ENCODE results near the gene CCDC141.
"Not testable (repeated sequence)": the region's sequence is repeated elsewhere in the genome, so short reads cannot be mapped to it uniquely, and the experiment has no call there.

The CCDC141 gene

GRCh38 chr2:179053568-179053967, 3.6 kb upstream of the CCDC141 start:
- H3K36me3 ChIP-seq (ENCODE audit: control insufficient read depth in 4 of 4, insufficient read depth in 4 of 4, low read length in 3 of 4); POLR2A ChIA-PET; DNase-seq; H3K9me3 ChIP-seq (ENCODE audit: control extremely low read depth in 1 of 5, control insufficient read depth in 4 of 5, insufficient read depth in 2 of 5, low read depth in 1 of 5, low read length in 4 of 5); CTCF ChIA-PET; H3K27ac ChIP-seq (ENCODE audit: insufficient read depth in 1 of 2, low read depth in 1 of 2, low read length in 2 of 2, poor library complexity in 1 of 2, severe bottlenecking in 2 of 2); H3K27me3 ChIP-seq (replicated peaks in 2 of 5; ENCODE audit: control insufficient read depth in 4 of 5, insufficient read depth in 5 of 5, low read length in 4 of 5); H3K4me3 ChIP-seq (ENCODE audit: control insufficient read depth in 1 of 7, extremely low read depth in 1 of 7, insufficient read depth in 4 of 7, low read depth in 2 of 7, low read length in 6 of 7): not testable (repeated sequence)
- peaks cover 11 to 28% (median 12%) of the 10 kb centered on the region in 4 experiments for H3K4me1 ChIP-seq (ENCODE audit: control extremely low read depth in 1 of 4, control insufficient read depth in 4 of 4, insufficient read depth in 4 of 4, low read length in 3 of 4)
- WGBS (ENCODE audit: insufficient coverage): 100% methylated on average over 1 of the region's 3 CpGs

- Histone ChIP-seq H3K9me3 (ENCODE audit: control extremely low read depth in 1 of 5, control insufficient read depth in 4 of 5, insufficient read depth in 2 of 5, low read depth in 1 of 5, low read length in 4 of 5) (no peaks in the 10 kb centered on the region), H3K36me3 (ENCODE audit: control insufficient read depth in 4 of 4, insufficient read depth in 4 of 4, low read length in 3 of 4) (no peaks in the 10 kb centered on the region), H3K4me3 (ENCODE audit: control insufficient read depth in 1 of 7, extremely low read depth in 1 of 7, insufficient read depth in 4 of 7, low read depth in 2 of 7, low read length in 6 of 7) (no peak overlapping the region), H3K27me3 (replicated peaks in 2 of 5; ENCODE audit: control insufficient read depth in 4 of 5, insufficient read depth in 5 of 5, low read length in 4 of 5) (no peaks in the 10 kb centered on the region), H3K27ac (ENCODE audit: insufficient read depth in 1 of 2, low read depth in 1 of 2, low read length in 2 of 2, poor library complexity in 1 of 2, severe bottlenecking in 2 of 2) (no peak overlapping the region), H3K4me1 (ENCODE audit: control extremely low read depth in 1 of 4, control insufficient read depth in 4 of 4, insufficient read depth in 4 of 4, low read length in 3 of 4) (peaks cover 11 to 34% (median 18%) of the 10 kb centered on the region in 4 experiments)
- POLR2A ChIA-PET: no interaction called here
- DNase-seq: no peak
- CTCF ChIA-PET: no interaction called here
- 94% methylated on average over 4 of the region's 4 CpGs for WGBS (ENCODE audit: insufficient coverage)
These were observed 1.3 kb upstream of the CCDC141 start for GRCh38 chr2:179051250-179051649.

GRCh38 chr2:179050755-179051154, 818 bp upstream of the CCDC141 start:
- POLR2A ChIA-PET: no interaction called here
- no peak for DNase-seq
- CTCF ChIA-PET: no interaction called here
- H3K36me3 ChIP-seq (ENCODE audit: control insufficient read depth in 4 of 4, insufficient read depth in 4 of 4, low read length in 3 of 4): no peaks in the 10 kb centered on the region
- H3K4me1 ChIP-seq (ENCODE audit: control extremely low read depth in 1 of 4, control insufficient read depth in 4 of 4, insufficient read depth in 4 of 4, low read length in 3 of 4): peaks cover 11 to 34% (median 18%) of the 10 kb centered on the region in 4 experiments
- no peaks in the 10 kb centered on the region for H3K27me3 ChIP-seq (replicated peaks in 2 of 5; ENCODE audit: control insufficient read depth in 4 of 5, insufficient read depth in 5 of 5, low read length in 4 of 5)
- no peak overlapping the region for H3K27ac ChIP-seq (ENCODE audit: insufficient read depth in 1 of 2, low read depth in 1 of 2, low read length in 2 of 2, poor library complexity in 1 of 2, severe bottlenecking in 2 of 2)
- H3K9me3 ChIP-seq (ENCODE audit: control extremely low read depth in 1 of 5, control insufficient read depth in 4 of 5, insufficient read depth in 2 of 5, low read depth in 1 of 5, low read length in 4 of 5): no peaks in the 10 kb centered on the region
- no peak overlapping the region for H3K4me3 ChIP-seq (ENCODE audit: control insufficient read depth in 1 of 7, extremely low read depth in 1 of 7, insufficient read depth in 4 of 7, low read depth in 2 of 7, low read length in 6 of 7)

- H3K4me1 ChIP-seq (ENCODE audit: control extremely low read depth in 1 of 4, control insufficient read depth in 4 of 4, insufficient read depth in 4 of 4, low read length in 3 of 4): peaks cover 11 to 34% (median 19%) of the 10 kb centered on the region in 4 experiments
- no peaks in the 10 kb centered on the region for H3K27me3 ChIP-seq (replicated peaks in 2 of 5; ENCODE audit: control insufficient read depth in 4 of 5, insufficient read depth in 5 of 5, low read length in 4 of 5)
- peak in 1 of 3 donors; percentile 15 for DNase-seq
- H3K9me3 ChIP-seq (ENCODE audit: control extremely low read depth in 1 of 5, control insufficient read depth in 4 of 5, insufficient read depth in 2 of 5, low read depth in 1 of 5, low read length in 4 of 5): no peaks in the 10 kb centered on the region
- ChIA-PET POLR2A (no interaction called here), CTCF (interaction anchor here (0.8 kb wide), 1 partner anchor 81 kb away, joined by 3 read pairs; no protein-coding TSS in a partner anchor)
- peak overlapping the region in 4 of 7 experiments; percentile 55 to 82 (median 71) for H3K4me3 ChIP-seq (ENCODE audit: control insufficient read depth in 1 of 7, extremely low read depth in 1 of 7, insufficient read depth in 4 of 7, low read depth in 2 of 7, low read length in 6 of 7)
- 44% methylated on average over 4 of the region's 4 CpGs for WGBS (ENCODE audit: insufficient coverage)
- H3K27ac ChIP-seq (ENCODE audit: insufficient read depth in 1 of 2, low read depth in 1 of 2, low read length in 2 of 2, poor library complexity in 1 of 2, severe bottlenecking in 2 of 2): no peak overlapping the region
- no peaks in the 10 kb centered on the region for H3K36me3 ChIP-seq (ENCODE audit: control insufficient read depth in 4 of 4, insufficient read depth in 4 of 4, low read length in 3 of 4)
These were observed 763 bp downstream of the CCDC141 start for GRCh38 chr2:179049203-179049545.

GRCh38 chr2:179048099-179048498, 1.8 kb downstream of the CCDC141 start:
- POLR2A ChIA-PET: no interaction called here
- Histone ChIP-seq H3K9me3 (ENCODE audit: control extremely low read depth in 1 of 5, control insufficient read depth in 4 of 5, insufficient read depth in 2 of 5, low read depth in 1 of 5, low read length in 4 of 5) (no peaks in the 10 kb centered on the region), H3K36me3 (ENCODE audit: control insufficient read depth in 4 of 4, insufficient read depth in 4 of 4, low read length in 3 of 4) (no peaks in the 10 kb centered on the region), H3K27ac (ENCODE audit: insufficient read depth in 1 of 2, low read depth in 1 of 2, low read length in 2 of 2, poor library complexity in 1 of 2, severe bottlenecking in 2 of 2) (no peak overlapping the region), H3K4me3 (ENCODE audit: control insufficient read depth in 1 of 7, extremely low read depth in 1 of 7, insufficient read depth in 4 of 7, low read depth in 2 of 7, low read length in 6 of 7) (no peak overlapping the region), H3K27me3 (replicated peaks in 2 of 5; ENCODE audit: control insufficient read depth in 4 of 5, insufficient read depth in 5 of 5, low read length in 4 of 5) (no peaks in the 10 kb centered on the region), H3K4me1 (ENCODE audit: control extremely low read depth in 1 of 4, control insufficient read depth in 4 of 4, insufficient read depth in 4 of 4, low read length in 3 of 4) (peaks cover 11 to 34% (median 19%) of the 10 kb centered on the region in 4 experiments)
- CTCF ChIA-PET: no interaction called here
- no CpG with 5 or more reads among the region's 2 CpGs for WGBS (ENCODE audit: insufficient coverage)
- DNase-seq: no peak

- WGBS (ENCODE audit: insufficient coverage): 0% methylated on average over 1 of the region's 1 CpG
- peaks cover 11 to 26% (median 19%) of the 10 kb centered on the region in 4 experiments for H3K4me1 ChIP-seq (ENCODE audit: control extremely low read depth in 1 of 4, control insufficient read depth in 4 of 4, insufficient read depth in 4 of 4, low read length in 3 of 4)
- H3K27ac ChIP-seq (ENCODE audit: insufficient read depth in 1 of 2, low read depth in 1 of 2, low read length in 2 of 2, poor library complexity in 1 of 2, severe bottlenecking in 2 of 2); POLR2A ChIA-PET; DNase-seq; H3K36me3 ChIP-seq (ENCODE audit: control insufficient read depth in 4 of 4, insufficient read depth in 4 of 4, low read length in 3 of 4); CTCF ChIA-PET; H3K9me3 ChIP-seq (ENCODE audit: control extremely low read depth in 1 of 5, control insufficient read depth in 4 of 5, insufficient read depth in 2 of 5, low read depth in 1 of 5, low read length in 4 of 5); H3K4me3 ChIP-seq (ENCODE audit: control insufficient read depth in 1 of 7, extremely low read depth in 1 of 7, insufficient read depth in 4 of 7, low read depth in 2 of 7, low read length in 6 of 7); H3K27me3 ChIP-seq (replicated peaks in 2 of 5; ENCODE audit: control insufficient read depth in 4 of 5, insufficient read depth in 5 of 5, low read length in 4 of 5): not testable (repeated sequence)
These were observed 4.3 kb downstream of the CCDC141 start for GRCh38 chr2:179045602-179046001.

- H3K9me3 ChIP-seq (ENCODE audit: control extremely low read depth in 1 of 5, control insufficient read depth in 4 of 5, insufficient read depth in 2 of 5, low read depth in 1 of 5, low read length in 4 of 5): peaks cover 0 to 2% (median 0%) of the 10 kb centered on the region in 5 experiments
- CTCF ChIA-PET: interaction anchor here (0.6 to 1.5 kb wide), 2 partner anchors 24 to 373 kb away, joined by 3 to 4 read pairs; no protein-coding TSS in a partner anchor
- no peak overlapping the region for H3K27ac ChIP-seq (ENCODE audit: insufficient read depth in 1 of 2, low read depth in 1 of 2, low read length in 2 of 2, poor library complexity in 1 of 2, severe bottlenecking in 2 of 2)
These were observed 5.4 kb downstream of the CCDC141 start for GRCh38 chr2:179044500-179044899.

More at GRCh38 chr2:179044500-179044899, 5.4 kb downstream of the CCDC141 start:
- POLR2A ChIA-PET: no interaction called here
- Histone ChIP-seq H3K4me1 (ENCODE audit: control extremely low read depth in 1 of 4, control insufficient read depth in 4 of 4, insufficient read depth in 4 of 4, low read length in 3 of 4) (peaks cover 7 to 17% (median 13%) of the 10 kb centered on the region in 4 experiments), H3K36me3 (ENCODE audit: control insufficient read depth in 4 of 4, insufficient read depth in 4 of 4, low read length in 3 of 4) (no peaks in the 10 kb centered on the region), H3K27me3 (replicated peaks in 2 of 5; ENCODE audit: control insufficient read depth in 4 of 5, insufficient read depth in 5 of 5, low read length in 4 of 5) (no peaks in the 10 kb centered on the region), H3K4me3 (ENCODE audit: control insufficient read depth in 1 of 7, extremely low read depth in 1 of 7, insufficient read depth in 4 of 7, low read depth in 2 of 7, low read length in 6 of 7) (peak overlapping the region in 1 of 7 experiments; percentile 28)
- peak in 1 of 3 donors; percentile 7 for DNase-seq
- 67% methylated on average over 3 of the region's 3 CpGs for WGBS (ENCODE audit: insufficient coverage)
